ENCODE results near the gene SPTAN1. TPM values are rescaled to one million over a fixed set of nuclear protein-coding genes. Genes with fewer than 3 reads are reported as not detected.

The SPTAN1 gene
- total RNA-seq, 1 experiment from 2014 or later, result 229 TPM

GRCh38 chr9:128565578-128565977 lies 13.2 kb downstream of the SPTAN1 start:
- intact Hi-C loops (cut with micrococcal nuclease; ENCODE audit: unreplicated experiment) (no loop called here), in situ Hi-C loops (cut with HindIII; ENCODE audit: low pct_unique_long_range_greater_than_20kb, low sequenced_read_pairs) (no loop called here)
- Histone ChIP-seq H3K9me3 (ENCODE audit: control insufficient read depth, insufficient read depth, low read depth, low read length) (no peaks in the 10 kb centered on the region), H3K36me3 (ENCODE audit: control insufficient read depth, insufficient read depth, low read length) (peaks cover 11% of the 10 kb centered on the region), H3K4me3 (ENCODE audit: low read depth in 2 of 2, low read length in 2 of 2) (no peak overlapping the region), H3K4me1 (ENCODE audit: control insufficient read depth, insufficient read depth, low read length) (no peaks in the 10 kb centered on the region), H3K27me3 (ENCODE audit: control insufficient read depth, insufficient read depth, low read length) (no peaks in the 10 kb centered on the region), H3K27ac (ENCODE audit: low read length) (no peak overlapping the region)
- BruUV-seq (replicated peaks), result no TSS peak
- ATAC-seq (no peak), DNase-seq (ENCODE audit: low read depth, low spot score) (no peak)
- CTCF ChIA-PET, result interaction anchor here (0.6 kb wide), 1 partner anchor 53 kb away, joined by 6 read pairs; no protein-coding TSS in a partner anchor
- no peak for TF ChIP-seq CTCF (IDR thresholded peaks at IDR 0.05)
- no peak for TF ChIP-seq REST (IDR thresholded peaks at IDR 0.05; ENCODE audit: insufficient read depth in 1 of 2, low read depth in 2 of 2, low read length in 1 of 2)
- no peak for TF ChIP-seq SIN3A (IDR thresholded peaks at IDR 0.05; ENCODE audit: borderline replicate concordance, insufficient read depth, low read depth, low read length)
- no peak for TF ChIP-seq POLR2AphosphoS5 (IDR thresholded peaks at IDR 0.05; ENCODE audit: low read depth, low read length)
- no peak for TF ChIP-seq TCF7L2 (IDR thresholded peaks at IDR 0.05; ENCODE audit: low read depth, low read length)
- POLR2A ChIA-PET, result no interaction called here

- Histone ChIP-seq H3K9me3 (ENCODE audit: control insufficient read depth, insufficient read depth, low read depth, low read length) (no peaks in the 10 kb centered on the region), H3K4me1 (ENCODE audit: control insufficient read depth, insufficient read depth, low read length) (no peaks in the 10 kb centered on the region), H3K27me3 (ENCODE audit: control insufficient read depth, insufficient read depth, low read length) (no peaks in the 10 kb centered on the region), H3K36me3 (ENCODE audit: control insufficient read depth, insufficient read depth, low read length) (peaks cover 11% of the 10 kb centered on the region), H3K4me3 (ENCODE audit: low read depth in 2 of 2, low read length in 2 of 2) (no peak overlapping the region), H3K27ac (ENCODE audit: low read length) (no peak overlapping the region)
- ChIA-PET CTCF (interaction anchor here (0.5 kb wide), 1 partner anchor 13 kb away, joined by 5 read pairs; no protein-coding TSS in a partner anchor), POLR2A (no interaction called here)
- TF ChIP-seq SIN3A (IDR thresholded peaks at IDR 0.05; ENCODE audit: borderline replicate concordance, insufficient read depth, low read depth, low read length), result no peak
- TF ChIP-seq CTCF (IDR thresholded peaks at IDR 0.05), result no peak
- TF ChIP-seq POLR2AphosphoS5 (IDR thresholded peaks at IDR 0.05; ENCODE audit: low read depth, low read length), result no peak
- no peak for TF ChIP-seq REST (IDR thresholded peaks at IDR 0.05; ENCODE audit: insufficient read depth in 1 of 2, low read depth in 2 of 2, low read length in 1 of 2)
- TF ChIP-seq TCF7L2 (IDR thresholded peaks at IDR 0.05; ENCODE audit: low read depth, low read length), result no peak
- BruUV-seq (replicated peaks), result no TSS peak
- intact Hi-C loops (cut with micrococcal nuclease; ENCODE audit: unreplicated experiment) (no loop called here), in situ Hi-C loops (cut with HindIII; ENCODE audit: low pct_unique_long_range_greater_than_20kb, low sequenced_read_pairs) (no loop called here)
- DNase-seq (ENCODE audit: low read depth, low spot score) (no peak), ATAC-seq (no peak)
Measured at GRCh38 chr9:128568470-128569078, 16.2 kb downstream of the SPTAN1 start.
